HG02610 (cell line): ENCODE results near the gene ANP32D.
"Not testable (repeated sequence)": the region's sequence is repeated elsewhere in the genome, so short reads cannot be mapped to it uniquely, and the experiment has no call there.

Source experiments
- ATAC-seq: cut with Tn5 transposase; IDR thresholded peaks from one replicate; pipeline ENCODE4 v1.9.1; 2021; ENCODE audit warnings: mild to moderate bottlenecking, moderate library complexity; ENCODE audit not compliant: unreplicated experiment

Gene ANP32D

DNA sequence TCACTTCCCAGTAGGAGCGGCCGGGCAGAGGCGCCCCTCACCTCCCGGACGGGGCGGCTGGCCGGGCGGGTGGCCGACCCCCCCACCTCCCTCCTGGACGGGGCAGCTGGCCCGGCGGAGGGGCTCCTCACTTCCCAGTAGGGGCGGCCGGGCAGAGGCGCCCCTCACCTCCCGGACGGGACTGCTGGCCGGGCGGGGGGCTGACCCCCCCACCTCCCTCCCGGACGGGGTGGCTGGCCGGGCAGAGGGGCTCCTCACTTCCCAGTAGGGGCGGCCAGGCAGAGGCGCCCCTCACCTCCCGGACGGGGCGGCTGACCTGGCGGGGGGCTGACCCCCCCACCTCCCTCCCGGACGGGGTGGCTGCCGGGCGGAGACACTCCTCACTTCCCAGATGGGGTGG, 27.9 kb downstream of the ANP32D start:
- not testable (repeated sequence) for ATAC-seq

DNA sequence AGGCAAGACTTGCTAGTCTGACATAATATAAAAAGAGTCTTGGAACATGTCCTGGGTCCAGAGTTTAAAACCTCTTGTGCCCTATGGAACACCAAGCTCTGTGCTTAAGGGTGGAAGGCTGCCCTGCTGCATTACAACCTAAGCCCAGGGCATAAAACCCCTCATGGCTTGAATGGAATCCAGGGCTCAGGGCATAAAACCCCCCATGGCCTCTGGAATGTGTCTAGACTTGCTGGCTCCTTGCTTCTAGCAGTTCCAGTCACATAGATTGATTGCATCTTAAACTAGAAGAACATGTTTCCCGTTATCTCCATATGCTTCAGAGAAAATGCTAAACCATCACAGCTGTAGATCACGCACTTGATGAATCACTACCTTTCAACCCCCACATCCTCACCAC, 34.5 kb downstream of the ANP32D start:
- not testable (repeated sequence) for ATAC-seq

DNA sequence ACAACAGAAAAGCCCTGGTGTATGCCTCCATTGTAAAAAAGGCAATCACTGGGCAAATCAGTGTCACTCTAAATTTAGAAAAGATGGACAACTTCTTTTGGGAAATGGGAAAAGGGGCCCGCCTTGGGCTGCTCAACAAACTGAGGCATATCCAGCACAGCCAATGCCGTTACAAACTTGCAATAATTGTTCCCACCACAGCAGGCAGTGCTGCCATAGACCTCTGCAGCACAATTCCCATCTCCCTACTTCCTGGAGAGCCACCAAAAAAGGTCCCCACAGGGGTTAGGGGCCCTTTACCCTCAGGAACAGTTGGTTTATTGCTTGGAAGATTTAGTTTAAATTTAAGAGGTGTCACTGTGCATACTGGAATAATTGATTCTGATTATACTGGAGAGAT, 36.6 kb downstream of the ANP32D start:
- ATAC-seq: no peak

DNA sequence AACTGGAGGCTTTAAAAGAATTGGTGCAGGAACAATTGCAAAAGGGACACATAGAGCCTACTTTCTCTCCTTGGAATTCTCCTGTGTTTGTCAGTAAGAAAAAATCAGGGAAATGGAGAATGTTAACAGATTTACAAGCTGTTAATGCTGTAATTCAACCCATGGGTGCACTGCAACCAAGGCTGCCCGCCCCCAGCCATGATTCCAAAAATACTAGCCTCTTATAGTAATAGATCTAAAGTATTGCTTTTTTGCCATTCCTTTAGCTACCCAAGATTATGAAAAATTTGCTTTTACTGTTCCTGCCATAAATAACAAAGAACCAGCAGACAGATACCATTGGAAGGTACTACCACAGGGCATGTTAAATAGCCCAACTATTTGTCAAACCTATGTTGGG, 37.8 kb downstream of the ANP32D start:
- no peak for ATAC-seq

DNA sequence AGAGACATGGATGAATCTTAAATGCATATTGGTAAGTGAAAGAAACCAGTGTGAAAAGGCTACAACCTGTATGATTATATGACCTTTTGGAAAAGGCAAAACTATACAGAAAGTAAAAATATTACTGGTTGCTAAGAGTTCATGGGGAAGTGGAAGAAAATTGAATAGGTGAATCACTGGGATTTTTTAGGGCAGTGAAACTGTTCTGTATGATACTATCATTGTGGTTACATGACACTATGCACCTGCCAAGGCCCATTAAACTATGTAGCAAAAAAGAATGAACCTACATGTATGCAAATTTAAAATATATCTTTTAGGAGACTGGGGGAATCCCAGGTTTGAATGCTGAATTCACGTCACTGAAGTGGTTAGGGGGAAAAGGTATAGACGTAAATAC, 40.5 kb downstream of the ANP32D start:
- ATAC-seq: peak; percentile 93

DNA sequence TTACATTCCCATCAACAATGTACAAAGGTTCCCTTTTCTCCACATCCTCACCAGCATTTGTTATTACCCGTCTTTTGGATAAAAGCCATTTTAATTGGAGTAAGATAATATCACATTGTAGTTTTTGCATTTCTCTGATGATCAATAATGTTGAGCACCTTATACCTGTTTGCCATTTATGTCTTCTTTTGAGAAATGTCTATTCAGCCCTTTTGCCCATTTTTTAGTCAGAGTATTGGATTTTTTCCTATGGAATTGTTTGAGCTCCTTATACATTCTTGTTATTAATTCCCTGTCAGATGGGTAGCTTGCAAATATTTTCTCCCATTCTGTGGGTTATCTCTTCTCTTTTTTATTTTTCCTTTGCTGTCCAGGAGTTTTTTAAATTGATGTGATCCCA, 42.4 kb downstream of the ANP32D start:
- ATAC-seq: no peak

DNA sequence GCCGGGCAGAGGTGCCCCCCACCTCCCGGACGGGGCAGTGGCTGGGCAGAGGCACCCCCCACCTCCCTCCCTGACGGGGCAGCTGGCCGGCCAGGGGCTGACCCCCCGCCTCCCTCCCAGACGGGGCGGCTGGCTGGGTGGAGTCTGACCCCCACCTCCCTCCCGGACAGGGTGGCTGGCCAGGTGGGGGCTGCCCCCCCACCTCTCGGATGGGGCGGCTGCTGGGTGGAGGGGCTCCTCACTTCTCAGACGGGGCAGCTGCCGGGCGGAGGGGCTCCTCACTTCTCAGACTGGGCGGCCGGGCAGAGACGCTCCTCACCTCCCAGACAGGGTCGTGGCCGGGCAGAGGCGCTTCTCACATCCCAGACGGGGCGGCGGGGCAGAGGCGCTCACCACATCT, 48.0 kb downstream of the ANP32D start:
- ATAC-seq: not testable (repeated sequence)
